SH-SY5Y (cell line): Measurements from ENCODE around the gene STAG2.

Experiments used
- GATA2 ChIP-seq: IDR thresholded peaks from 2 replicates; pipeline ENCODE4 v1.6.1; 2011; ENCODE audit warnings: mild to moderate bottlenecking, low read depth, low read length
- GATA3 ChIP-seq: IDR thresholded peaks from 2 replicates; pipeline ENCODE4 v1.6.1; 2011; ENCODE audit warnings: low read depth, mild to moderate bottlenecking, low read length, moderate library complexity

GRCh38 chrX:123965712-123966111 is 4.2 kb downstream of the STAG2 start:
- TF ChIP-seq GATA3 (no peak), GATA2 (no peak)
